Pons (tissue), 1 donor: ENCODE results near the gene EPM2AIP1.
"Not testable (repeated sequence)": the region's sequence is repeated elsewhere in the genome, so short reads cannot be mapped to it uniquely, and the experiment has no call there.

Experiments used
- DNase-seq: peaks from one replicate; pipeline ENCODE4 v3.0.0-alpha.2; 2016; ENCODE audit warnings: low spot score

Gene EPM2AIP1

DNA sequence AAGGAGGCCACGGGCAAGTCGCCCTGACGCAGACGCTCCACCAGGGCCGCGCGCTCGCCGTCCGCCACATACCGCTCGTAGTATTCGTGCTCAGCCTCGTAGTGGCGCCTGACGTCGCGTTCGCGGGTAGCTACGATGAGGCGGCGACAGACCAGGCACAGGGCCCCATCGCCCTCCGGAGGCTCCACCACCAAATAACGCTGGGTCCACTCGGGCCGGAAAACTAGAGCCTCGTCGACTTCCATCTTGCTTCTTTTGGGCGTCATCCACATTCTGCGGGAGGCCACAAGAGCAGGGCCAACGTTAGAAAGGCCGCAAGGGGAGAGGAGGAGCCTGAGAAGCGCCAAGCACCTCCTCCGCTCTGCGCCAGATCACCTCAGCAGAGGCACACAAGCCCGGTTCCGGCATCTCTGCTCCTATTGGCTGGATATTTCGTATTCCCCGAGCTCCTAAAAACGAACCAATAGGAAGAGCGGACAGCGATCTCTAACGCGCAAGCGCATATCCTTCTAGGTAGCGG lies at the start of gene EPM2AIP1:
EPM2AIP1 (minus strand) TSS at position 326 of the 520 bp plus-strand sequence; CDS start at position 272, 54 bp downstream.
- no peak for DNase-seq

DNA sequence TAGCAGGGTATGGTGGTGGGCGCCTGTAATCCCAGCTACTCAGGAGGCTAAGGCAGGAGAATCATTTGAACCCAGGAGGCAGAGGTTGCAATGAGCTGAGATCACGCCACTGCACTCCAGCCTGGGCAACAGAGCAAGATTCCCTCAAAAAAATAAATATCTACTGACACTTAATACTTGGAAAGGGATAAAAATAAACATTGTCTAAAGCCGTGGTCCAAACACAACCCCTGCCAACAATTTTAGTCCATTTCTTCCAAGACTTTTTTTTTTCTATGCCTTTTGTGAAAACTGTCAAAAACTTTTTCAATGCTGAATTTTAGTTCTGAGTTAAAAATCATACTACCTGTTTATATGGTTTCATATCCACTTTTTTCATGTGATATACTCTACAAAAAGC lies 49.8 kb upstream of the EPM2AIP1 start:
- not testable (repeated sequence) for DNase-seq

DNA sequence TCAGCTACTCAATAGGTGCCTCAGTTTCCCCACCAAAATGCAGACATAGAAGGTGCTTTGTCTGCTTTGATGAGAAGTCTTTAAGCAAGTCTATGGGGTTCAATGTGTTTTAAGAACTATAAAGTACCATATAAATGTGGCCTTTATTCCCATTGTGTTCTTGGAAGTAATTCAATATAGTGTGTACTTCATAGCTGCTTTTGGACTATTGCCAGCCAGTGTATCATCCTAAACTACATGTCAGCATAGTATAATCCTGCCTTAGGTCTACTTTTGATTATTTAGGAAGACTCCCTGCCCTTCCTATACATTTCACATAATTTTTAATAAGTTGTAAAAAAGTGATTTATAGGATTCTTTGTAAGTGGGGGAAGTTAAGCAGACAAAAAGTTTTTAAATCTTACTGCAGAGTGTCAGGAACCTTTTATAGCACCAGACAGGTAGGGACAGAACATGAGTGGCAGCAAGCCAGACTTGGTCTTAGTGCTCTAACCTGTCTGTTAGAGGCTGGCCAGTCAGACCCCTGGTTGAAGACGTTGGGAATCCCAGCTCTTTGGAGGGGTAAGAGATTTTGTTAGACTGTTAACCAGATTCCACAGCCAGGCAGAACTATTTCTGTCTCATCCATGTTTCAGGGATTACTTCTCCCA lies 48.7 kb upstream of the EPM2AIP1 start:
- DNase-seq, result no peak

DNA sequence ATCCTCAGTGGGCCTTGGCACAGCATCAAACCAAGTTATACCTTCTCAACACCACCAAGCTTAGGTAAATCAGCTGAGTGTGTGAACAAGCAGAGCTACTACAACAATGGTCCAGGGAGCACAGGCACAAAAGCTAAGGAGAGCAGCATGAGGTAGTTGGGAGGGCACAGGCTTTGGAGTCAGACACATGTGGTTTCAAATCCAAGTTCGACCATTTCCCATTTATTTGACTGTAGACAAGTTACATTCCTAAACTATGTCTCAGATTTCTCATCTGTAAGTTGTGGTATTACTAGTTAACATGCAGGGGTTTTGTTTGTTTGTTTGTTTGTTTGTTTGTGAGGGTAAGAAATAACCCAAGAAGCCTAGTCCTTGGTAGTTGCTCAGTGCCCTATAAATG lies 47.3 kb upstream of the EPM2AIP1 start:
- no peak for DNase-seq

DNA sequence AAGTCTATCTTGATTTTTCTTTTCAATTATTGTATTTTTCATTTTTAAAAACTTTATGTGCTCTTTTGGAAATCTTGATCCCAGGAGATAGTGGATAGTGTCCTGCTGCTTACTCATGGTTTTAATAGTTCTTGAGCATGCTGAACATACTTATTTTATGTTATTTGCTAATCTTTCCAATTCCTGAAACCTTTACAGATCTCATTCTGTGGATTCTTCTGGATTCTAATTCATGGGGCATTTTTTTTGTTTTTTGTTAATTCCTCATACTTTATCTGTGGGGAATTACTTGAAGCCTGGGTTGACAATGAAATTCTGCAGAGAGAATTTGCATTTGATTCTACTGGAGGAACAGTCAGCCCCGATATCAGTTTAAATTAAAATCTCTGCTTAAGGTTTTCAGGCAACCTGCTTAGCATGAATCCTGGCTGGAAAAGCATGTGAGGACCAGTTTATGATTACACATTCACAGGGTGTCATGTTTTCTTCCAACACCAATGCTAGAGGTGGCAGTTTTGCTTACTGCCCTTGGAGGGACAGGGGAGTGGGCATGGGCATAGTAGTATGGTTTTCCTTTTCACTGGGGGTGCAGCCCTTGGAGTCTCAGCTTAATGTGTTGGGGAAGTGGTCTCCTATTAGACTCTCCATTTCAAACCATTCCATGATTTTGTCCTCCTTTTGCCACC lies 46.4 kb upstream of the EPM2AIP1 start:
- DNase-seq, result no peak

DNA sequence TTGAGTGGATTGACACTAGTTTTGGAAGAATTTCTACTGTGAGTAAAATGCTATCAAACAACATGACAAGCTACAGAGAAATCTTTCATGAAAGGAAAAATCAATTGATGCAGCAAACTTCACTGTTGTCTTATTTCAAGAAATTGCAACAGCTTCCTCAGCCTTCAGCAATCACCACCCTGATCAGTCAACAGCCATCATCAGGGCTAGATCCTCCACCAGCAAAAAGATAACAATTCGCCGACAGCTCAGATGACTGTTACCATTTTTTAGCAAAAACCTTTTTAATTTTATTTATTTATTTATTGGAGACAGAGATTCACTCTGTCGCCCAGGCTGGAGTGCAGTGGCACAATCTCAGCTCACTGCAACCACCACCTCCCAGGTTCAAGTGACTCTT lies 44.4 kb upstream of the EPM2AIP1 start:
- no peak for DNase-seq

DNA sequence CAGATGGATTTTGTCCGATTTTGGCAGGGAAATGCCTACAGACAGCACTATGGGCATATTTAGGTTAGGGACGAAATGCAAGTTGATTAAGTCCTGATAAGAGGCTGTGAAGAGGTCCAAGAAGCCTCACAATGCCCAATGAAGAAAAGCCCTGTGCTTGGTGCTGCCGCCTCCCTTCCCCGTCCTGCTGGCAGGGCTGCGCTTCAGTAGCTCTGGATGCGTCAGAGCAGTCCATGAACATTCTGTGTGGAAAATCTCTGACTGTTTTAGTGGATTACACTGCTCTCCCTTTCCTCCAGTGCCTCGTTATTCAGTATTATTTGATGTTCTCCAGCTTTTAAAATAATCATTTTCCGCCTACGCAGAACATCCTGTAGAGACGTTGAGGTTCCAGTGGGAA lies 40.0 kb upstream of the EPM2AIP1 start:
- DNase-seq, result no peak

DNA sequence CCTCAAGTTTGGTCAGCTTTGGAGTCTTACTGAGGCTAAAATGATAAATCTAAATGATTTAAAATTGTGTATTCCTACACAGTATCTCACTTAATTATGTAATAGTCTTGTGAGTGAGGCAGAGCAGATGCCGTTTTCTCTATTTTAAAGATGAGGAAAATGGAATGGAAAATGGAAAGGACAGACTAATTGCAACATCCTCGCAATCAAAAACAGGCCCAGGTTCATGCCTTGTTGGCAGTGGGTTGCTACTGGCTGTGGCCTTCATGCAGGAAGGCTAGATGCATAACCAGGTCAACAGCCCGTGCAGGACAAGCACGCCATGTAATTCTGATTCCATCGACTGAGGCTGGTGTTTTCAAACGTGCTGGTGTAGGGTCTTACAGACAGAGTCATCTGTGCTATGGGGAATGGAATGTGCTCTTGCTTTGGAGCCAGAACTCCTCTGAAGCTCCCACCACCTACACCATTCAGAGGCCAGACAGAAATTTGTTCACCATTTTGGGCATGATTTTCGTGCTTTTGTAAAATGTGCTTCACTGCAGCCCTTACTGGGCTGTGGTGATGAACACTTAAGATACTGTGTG lies 38.3 kb upstream of the EPM2AIP1 start:
- no peak for DNase-seq

DNA sequence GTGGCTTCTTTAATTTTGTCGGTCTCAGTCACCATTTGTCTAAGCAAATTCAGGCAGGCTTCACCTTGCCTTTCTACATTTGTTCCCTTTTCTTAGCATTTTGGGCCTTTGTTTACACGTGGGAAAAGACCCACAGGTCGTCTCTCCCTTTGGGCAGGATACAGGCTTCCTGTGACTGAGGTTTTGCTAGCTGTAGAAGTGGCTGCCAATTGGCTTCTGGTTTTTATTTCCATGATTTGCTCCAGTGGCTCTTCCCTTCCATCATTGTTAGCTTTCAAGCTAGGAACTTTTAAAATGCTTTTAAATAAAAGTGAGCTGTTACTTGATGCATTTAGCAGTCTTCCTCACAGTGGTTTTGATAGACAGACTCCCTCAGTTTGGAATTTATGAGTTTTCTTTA lies 37.7 kb upstream of the EPM2AIP1 start:
- no peak for DNase-seq

DNA sequence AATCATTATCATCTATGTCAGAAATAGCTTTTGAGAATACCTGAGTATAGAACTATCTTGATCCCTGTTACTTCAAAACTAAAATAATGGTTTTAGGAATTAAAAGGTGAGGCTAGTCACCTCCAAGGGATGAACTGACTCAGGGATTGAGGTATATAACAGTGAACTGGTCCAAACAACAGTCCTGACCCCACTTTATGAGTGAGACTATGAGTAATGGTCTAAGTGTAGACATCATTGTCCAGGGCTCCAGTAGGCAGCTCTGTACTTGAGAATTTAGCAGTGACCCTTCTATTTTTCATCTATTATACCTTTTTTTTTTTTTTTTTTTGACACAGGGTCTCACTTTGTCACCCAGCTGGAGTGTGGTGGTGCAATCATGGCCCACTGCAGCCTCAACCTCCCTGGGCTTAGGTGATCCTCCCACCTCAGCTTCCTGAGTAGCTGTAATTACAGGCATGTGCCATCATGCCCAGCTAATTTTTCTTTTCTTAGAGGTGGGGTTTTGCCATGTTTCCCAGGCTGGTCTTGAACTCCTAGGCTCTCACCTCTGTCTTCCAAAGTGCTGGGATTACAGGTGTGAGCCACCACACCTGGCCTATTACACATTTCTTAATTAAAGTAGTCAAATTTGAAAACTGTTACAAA lies 36.7 kb upstream of the EPM2AIP1 start:
- DNase-seq, result no peak

DNA sequence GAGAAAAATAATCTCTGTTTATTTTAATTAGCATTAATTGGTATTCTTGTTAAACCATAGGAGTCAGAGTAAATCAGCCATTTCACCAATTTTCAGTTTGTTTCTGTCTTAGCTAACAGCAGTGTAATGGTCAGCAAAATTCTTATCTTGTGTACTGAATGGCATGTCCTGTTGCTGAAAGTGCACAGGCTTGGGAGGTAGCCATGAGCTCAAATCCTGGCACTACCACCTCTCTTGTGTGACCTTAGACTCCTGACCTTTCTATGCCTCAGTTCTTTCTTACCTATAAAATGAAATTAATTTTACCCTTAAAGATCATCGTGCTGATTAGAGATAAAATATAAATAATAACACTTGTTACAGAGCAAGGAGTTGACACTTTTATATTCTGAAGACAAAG lies 36.2 kb upstream of the EPM2AIP1 start:
- DNase-seq, result no peak

DNA sequence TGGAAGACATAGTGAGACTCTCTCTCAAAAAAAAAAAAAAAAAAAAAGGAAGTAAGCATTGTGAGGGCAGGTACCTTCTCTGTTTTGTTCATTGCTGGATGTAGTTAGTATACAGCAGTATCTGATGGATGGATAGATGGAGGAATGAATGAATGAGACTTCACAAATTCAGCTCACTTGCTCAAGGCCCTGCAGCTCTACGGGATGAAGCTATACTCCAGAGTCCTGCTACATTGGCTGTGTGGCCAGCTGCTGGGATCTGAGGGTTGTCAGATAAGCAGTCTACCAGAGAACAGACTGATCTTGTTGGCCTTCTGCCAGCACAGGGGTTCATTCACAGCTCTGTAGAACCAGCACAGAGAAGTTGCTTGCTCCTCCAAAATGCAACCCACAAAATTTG lies 35.4 kb upstream of the EPM2AIP1 start:
- DNase-seq, result no peak

DNA sequence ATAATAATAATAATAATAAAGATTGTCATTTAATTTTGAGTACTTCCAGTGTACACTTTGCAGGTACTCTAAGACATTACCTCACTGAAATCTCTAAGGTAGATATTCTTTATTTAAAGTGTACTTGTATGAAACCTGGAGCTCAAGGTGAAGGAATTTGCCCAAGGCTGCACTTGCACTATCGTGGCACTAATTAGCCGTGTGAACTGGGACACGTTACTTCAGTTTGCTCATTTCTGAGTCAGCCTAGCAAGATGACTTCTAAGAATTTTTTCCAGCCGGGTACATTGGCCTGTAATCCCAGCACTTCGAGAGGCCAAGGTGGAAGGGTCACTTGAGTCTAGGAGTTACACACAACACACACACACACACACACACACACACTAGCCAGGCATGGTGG lies 33.9 kb upstream of the EPM2AIP1 start:
- DNase-seq, result no peak

DNA sequence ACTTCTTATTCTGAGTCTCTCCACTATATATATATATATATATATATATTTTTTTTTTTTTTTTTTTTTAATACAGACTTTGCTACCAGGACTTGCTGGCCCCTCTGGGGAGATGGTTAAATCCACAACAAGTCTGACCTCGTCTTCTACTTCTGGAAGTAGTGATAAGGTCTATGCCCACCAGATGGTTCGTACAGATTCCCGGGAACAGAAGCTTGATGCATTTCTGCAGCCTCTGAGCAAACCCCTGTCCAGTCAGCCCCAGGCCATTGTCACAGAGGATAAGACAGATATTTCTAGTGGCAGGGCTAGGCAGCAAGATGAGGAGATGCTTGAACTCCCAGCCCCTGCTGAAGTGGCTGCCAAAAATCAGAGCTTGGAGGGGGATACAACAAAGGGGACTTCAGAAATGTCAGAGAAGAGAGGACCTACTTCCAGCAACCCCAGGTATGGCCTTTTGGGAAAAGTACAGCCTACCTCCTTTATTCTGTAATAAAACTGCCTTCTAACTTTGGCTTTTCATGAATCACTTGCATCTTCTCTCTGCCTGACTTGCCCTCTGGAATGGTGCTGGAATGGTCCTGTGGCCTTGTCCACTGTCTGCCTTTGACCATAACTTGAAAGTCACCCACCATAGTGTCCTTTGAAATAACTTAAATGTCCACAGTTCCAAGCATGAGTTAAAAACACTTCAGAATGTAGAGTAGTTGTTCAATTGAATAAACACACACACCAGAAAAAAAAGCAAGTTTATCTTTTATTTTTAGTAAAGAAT lies 32.8 kb upstream of the EPM2AIP1 start:
- no peak for DNase-seq

DNA sequence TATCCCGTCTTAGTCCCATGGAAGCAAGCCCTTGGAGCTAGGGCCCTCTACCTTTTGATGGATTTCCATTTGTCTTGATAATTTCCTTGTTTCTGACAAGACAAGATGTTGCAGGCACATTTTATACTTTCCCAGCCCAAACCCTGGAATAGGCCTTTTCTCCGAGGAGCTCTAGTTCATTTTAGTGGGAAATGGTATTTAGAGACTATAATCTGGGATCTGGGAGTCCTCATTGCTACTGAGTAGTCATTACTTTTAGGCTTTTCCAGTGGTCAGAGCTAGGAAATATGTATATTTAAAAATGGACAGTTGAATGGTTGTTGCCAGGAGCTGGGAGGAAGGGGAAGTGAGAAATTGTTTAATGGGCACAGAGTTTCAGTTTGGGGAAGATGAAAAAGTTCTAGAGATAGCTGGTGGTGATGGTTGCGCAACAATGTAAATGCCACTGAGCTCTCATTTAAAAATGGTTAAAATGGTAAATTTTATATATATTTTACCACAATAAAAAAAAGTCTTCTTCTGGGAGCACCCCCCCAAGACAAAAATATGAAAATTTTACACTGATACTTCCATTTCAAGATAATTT lies 32.0 kb upstream of the EPM2AIP1 start:
- DNase-seq, result peak; percentile 53

DNA sequence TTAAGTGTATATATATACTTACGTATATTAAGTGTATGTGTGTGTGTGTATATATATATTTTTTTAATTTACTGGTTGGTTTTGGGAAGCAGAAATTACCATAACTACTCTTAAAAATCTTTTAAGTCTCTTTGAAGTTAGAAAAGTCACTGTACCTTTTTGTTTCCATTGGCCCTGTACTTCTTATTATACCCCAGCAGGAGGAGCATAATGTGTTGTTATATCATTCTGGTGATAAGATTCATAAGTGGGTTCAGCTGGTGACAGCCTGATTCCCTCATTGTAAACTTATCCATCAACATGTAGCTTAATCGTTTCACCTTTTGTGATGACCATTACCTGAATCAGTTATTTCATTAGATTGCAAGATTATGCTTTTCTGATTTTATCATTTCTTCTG lies 31.2 kb upstream of the EPM2AIP1 start:
- no peak for DNase-seq

DNA sequence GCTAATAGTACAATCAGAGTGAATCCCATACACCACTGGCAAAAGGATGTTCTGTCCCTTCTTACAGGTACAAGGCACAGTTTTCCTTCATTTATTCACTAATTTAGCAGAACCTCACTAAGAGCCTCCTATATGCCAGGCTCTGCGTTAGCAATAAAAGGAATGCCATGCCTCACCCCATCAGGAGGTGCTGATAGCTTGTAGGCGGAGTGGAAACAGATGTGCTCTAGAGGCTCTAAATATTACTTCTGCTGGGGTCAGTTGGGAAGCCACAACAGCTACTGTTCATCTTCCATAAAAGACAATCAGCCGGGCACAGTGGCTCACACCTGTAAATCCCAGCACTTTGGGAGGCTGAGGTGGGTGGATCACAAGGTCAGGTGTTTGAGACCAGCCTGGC lies 24.8 kb upstream of the EPM2AIP1 start:
- no peak for DNase-seq

DNA sequence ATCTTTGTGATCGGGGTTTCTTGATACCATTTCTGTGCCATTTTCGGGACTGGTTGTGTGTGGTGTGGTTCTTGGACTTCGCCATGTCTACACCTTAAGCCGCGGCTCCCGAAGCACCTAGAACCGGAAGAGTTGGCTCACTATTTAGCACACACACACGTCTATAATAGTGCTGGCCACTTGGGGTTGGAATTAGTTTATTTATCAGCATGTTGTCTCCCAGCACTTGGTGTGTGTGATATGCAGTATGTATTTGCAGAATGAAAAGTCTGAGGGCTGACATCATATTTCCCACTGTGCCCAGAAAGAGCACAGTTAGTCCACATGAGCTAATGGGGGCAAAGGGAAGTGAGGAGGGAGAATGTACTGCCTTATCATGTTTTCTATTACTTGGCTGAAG lies 24.0 kb upstream of the EPM2AIP1 start:
- no peak for DNase-seq

DNA sequence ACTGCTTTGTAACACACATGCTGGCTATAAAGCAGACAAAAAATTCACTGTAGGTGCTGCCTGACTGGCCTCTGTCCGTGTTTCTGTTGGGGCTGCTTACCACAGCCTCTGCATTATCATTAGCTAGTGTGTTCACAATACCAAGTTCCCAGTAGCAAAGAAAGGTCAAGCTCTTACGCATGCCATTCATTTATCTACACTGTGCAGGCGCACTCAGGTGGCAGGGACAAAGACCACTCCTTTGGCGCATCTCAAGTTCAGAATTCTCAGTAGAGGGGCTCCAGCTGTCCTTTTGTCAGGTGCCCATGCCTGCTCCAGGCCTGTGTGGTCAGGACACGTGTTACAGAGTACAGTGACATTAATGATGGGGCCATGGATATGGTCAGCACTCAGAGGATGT lies 22.7 kb upstream of the EPM2AIP1 start:
- DNase-seq, result peak; percentile 10

DNA sequence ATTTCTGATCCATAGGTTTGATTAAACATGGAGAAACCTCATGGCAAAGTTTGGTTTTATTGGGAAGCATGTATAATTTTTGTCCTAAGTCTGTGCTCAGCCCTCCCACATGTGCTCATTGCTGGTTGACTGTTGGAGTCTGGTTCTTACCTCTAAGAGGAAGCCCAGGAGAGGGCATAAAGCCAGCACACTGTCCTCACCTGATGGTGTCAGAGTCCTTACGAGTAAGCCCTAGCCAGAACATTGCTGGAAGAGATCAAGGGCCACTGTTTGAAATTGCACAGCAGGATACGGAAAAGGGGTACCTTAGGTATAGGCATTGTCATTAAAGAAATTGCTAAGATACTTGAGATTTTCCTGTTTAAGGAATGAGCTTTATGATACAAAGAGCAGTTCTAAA lies 21.7 kb upstream of the EPM2AIP1 start:
- no peak for DNase-seq
